ENCODE results near the gene METAP1.
"Not testable (repeated sequence)": the region's sequence is repeated elsewhere in the genome, so short reads cannot be mapped to it uniquely, and the experiment has no call there.

The METAP1 gene

GRCh38 chr4:98998551-98998950, 3.0 kb downstream of the METAP1 start:
- DNase-seq = no peak

GRCh38 chr4:99002279-99002678, 6.8 kb downstream of the METAP1 start:
- no peak for DNase-seq

GRCh38 chr4:99008051-99008450, 12.5 kb downstream of the METAP1 start:
- no peak for DNase-seq

DNA sequence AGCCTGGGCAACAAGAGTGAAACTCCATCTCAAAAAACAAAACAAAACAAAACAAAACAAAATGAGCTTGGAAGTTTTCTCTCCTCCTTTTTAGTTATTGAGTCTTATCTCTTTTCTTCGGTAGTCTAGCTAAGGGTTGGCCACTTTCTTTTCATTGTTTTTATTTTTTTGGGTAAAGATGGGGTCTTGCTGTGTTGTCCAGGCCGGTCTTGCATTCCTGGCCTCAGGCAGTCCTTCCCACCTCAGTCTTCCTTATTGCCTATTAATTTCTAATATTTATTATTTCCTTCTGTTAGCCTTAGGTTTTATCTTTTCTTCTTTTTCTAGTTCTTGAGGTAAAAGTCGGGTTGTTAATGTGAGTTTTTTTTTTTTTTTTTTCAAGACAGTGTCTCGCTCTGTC, 16.4 kb downstream of the METAP1 start:
- no peak for DNase-seq

DNA sequence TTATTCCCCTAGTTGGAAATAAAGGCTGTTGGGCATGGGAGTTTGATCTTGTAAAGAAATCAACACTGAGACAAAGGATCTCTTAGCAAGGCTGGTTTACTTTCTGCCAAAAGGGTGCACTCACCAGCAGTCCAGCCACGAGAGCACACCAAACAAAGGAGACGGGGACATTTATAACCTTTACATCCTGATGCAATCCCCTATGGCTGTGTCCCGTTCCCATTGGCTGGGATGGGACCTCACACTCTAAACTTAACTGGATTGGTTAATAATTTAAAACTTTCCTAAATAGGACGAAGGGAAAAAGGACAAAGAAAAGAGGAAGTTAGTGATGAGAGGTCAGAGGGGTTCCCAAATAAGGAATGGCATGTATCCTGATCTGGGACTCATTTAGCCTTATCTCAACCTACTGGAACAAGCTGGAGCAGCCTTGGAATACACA, 17.9 kb downstream of the METAP1 start:
- no peak for DNase-seq

- no peak for DNase-seq
Observed at GRCh38 chr4:99013884-99014523, 18.5 kb downstream of the METAP1 start.

DNA sequence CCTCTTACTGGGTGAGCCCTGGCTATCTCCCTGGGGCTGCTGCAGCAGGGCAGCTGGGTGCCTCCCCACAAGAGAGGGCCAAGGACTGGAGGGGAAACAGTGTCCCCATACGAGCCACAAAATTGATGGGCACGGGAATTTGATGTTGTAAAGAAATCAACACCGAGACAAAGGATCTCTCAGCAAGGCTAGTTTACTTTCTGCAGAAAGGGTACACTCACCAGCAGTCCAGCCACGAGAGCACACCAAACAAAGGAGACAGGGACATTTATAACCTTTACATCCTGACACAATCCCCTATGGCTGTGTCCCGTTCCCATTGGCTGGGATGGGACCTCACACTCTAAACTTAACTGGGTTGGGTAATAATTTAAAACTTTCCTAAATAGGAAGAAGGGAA, 25.9 kb downstream of the METAP1 start:
- no peak for DNase-seq

DNA sequence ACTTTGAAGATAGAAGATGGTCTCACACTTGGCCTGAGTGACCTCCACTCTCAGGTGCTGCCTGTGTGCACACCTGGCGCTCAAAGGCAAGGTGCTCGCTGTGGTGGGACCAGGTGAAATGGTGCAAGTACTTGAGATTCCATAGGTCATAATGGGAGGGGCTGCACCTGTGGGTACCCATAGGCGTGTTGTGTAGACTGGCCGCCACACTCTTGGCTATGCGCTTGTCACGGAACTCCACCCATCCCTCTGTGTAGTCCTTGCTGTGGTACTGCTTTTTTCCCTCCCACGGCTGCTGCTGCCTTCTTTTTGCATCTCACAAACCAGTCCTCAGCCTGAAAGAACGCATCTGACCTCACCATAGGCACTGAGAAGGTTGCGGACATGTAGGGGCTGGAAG, 27.0 kb downstream of the METAP1 start:
- DNase-seq = no peak

DNA sequence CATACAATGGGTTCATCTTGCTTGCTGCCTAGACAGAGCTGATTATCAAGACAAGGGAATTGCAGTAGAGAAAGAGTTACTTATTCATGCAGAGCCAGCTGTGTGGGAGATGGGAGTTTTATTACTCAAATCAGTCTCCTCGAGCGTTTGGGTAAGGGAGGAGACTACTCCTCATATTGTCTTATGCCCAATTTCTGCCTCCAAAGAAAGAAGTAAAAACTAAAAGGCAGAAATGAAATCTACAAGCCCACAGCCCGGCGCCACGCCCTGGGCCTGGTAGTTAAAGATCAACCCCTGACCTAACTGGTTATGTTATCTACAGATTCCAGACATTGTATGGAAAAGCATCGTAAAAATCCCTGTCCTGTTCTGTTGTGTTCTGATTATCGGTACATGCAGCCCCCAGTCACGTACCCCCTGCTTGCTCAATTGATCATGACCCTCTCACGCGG, 28.3 kb downstream of the METAP1 start:
- DNase-seq = not testable (repeated sequence)

DNA sequence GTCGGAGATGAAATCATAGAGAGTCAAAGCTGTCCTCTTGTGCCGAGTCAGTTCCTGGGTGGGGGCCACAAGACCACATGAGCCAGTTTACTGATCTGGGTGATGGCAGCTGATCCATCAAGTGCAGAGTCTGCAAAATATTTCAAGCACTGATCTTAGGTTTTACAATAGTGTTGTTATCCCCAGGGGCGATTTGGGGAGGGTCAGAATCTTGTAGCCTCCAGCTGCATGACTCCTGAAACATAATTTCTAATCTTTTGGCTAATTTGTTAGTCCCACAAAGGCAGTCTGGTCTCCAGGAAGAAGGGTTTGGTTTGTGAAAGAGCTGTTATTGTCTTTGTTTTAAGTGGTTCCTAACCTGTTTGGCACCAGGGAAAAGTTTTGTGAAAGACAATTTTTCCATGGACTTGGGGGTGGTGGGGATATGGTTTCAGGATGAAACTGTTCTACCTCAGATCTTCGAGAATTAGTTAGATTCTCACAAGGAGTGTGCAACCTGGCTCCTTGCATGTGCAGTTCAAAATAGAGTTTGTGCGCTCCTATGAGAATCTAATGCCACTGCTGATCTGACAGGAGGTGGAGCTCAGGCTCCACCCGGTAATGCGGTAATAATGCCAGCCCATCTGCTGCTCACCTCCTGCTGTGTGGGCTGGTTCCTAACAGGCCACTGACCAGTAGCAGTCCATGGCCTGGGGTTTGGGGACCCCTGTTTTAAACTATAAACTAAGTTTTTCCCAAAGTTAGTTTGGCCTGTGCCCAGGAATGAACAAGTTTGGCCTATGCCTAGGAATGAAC, 29.2 kb downstream of the METAP1 start:
- DNase-seq = no peak

- no peak for DNase-seq
Observed at GRCh38 chr4:99025506-99025905, 30.0 kb downstream of the METAP1 start.

DNA sequence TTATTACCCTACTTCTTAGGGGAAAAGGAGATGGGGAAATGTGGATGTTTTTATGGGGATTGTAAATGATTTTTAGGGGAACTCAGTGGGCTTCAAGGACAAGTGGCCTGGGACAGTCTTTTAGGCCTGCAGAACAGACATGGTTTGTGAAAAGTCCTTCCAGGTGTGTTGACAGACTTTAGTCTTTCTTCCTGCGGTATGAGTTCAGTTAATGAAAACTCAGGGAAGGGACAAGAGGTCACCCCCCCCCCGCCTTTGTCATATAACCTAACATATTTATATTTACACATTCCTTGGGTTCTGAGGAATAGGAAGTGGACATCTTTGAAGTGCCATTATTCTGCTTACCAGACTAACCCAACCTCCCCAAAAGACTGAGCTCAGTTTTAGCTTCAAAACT, 31.8 kb downstream of the METAP1 start:
- DNase-seq = no peak

- no peak for DNase-seq
Observed at GRCh38 chr4:99028187-99028586, 32.7 kb downstream of the METAP1 start.

GRCh38 chr4:99029018-99029735, 33.7 kb downstream of the METAP1 start:
- DNase-seq = no peak

DNA sequence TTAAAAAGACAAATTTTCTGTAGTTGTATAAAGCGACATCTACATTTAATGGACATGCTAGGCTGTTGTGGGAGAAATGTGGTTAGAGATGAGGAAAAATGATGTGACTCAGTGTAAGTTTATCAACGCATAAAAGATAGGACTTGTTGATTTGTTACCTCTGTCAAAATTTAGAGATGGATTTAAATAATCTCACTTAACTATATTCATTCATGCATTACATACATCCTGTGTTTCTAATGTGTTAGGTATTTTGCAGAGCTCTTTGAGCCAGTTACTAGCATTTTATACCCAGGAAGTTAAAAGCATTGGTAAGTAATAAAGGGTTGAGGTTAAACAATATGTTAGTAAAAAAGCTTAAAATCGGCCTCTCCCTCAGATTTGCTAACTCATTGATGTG, 34.3 kb downstream of the METAP1 start:
- DNase-seq = no peak

GRCh38 chr4:99033956-99034355, 38.4 kb downstream of the METAP1 start:
- no peak for DNase-seq

- DNase-seq = no peak
Observed at GRCh38 chr4:99038213-99038612, 42.7 kb downstream of the METAP1 start.

- DNase-seq = no peak
Observed at GRCh38 chr4:99043346-99043745, 47.8 kb downstream of the METAP1 start.

DNA sequence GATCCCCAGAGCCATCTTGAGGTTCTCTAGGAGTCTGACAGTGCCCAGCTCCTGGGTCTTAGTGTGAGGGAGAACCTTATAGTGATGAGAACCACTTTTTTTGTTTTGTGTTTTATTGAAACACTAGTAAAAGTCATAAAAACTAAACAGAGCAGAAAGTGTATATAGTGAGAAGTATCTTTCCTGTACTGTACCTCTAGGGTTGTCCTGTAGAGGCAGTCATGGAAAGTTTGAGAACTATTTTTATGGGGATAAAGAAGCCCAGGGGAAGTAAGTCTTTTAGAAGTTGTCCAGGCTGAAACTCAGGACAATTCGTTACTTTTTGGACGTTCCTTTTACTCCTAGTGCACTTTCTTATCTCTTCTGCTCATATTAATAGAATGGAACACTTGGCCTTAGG, 52.2 kb downstream of the METAP1 start:
- DNase-seq = no peak

- no peak for DNase-seq
Observed at GRCh38 chr4:99052902-99053301, 57.4 kb downstream of the METAP1 start.

DNA sequence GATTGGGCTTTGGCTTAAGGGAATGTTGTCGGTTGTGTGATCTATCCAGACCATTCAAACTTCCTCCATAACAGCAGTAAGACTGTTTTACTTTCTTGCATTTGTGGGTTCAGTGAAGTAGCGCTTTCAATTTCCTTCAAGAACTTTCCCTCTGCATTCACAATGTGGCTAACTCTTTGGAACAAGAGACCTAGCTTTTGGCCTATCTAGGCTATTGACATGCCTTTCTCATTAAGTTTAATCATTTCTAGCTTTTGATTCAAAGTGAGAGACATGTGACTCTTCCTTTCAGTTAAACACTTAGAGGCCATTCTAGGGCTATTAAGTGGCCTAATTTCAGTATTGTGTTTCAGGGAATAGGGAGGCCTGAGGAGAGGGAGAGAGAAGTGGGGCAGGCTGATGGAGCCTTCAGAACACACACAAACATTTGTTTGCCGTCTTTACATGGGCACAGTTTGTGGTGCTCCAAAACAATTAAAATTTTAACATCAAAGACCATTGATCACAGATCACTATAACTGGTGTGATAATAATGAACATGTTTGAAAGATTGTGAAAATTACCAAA, 59.0 kb downstream of the METAP1 start:
- DNase-seq = no peak

DNA sequence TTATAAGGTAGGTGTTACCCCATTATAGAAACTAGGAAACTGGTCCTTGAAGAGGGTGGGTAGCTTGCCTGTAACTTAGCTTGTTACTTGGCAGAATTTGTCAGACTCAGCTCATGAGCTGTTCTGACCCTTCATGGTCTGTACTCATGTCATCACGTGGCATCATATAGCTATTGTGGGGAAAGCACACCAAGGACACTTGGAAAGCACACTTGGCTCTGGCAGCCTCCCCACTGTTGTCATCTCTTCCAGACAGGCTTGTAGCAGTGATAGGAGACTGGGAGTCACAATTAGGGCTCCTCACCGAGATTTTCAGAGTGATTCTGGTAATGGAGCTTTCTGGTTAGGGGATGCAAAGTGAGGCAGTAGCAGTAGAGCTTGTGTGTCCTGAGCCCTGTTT, 62.7 kb downstream of the METAP1 start:
- DNase-seq = no peak

GRCh38 chr4:99059550-99059949, 64.0 kb downstream of the METAP1 start:
- no peak for DNase-seq

Data from activated T-cell treated with anti-CD3 and anti-CD28 coated beads, Interleukin-2, amount 50 U/mL, for 1 hour (primary cell).